Medulla oblongata (tissue), 1 donor: Measurements from ENCODE around the gene C11orf54.
"Not testable (repeated sequence)": the region's sequence is repeated elsewhere in the genome, so short reads cannot be mapped to it uniquely, and the experiment has no call there.

Experiments used
- DNase-seq: peaks from one replicate; pipeline ENCODE4 v3.0.0-alpha.2; 2015; ENCODE audit errors: extremely low spot score

C11orf54 gene

DNA sequence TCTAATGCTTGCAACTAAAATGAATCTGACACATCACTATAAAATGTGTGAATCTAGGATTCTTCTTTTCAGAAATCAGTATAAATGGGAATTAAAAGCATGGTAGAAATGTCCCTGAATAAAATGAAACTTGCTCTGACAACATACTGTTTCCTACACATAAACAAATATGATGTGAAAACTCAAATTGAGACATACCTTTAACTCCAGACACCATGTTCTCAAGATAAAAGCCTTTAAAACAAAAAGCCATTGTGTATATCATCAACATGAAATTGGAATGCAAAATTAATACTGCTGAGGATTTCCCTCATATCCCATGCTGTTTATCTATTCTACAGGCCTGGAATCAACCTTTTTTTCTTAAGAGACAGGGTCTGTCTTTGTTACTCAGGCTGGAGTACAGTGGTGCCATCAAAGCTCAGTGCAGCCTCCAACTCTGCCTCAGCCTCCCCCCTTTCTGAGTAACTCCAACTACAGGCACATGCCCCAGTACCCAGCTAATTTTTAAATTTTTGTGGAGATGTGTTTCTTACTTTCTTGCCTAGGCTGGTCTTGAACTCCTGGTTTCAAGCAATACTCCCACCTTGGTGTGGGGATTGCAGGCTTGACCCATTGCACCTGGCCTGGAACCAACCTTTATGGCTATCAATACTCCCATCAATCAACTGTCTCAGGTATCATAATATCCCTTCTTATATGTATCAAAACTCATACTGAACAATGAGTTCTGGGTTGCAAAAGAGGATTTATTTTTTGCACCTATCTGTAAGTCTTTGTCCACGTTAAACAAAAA is 6.8 kb upstream of the C11orf54 start:
- no peak for DNase-seq

DNA sequence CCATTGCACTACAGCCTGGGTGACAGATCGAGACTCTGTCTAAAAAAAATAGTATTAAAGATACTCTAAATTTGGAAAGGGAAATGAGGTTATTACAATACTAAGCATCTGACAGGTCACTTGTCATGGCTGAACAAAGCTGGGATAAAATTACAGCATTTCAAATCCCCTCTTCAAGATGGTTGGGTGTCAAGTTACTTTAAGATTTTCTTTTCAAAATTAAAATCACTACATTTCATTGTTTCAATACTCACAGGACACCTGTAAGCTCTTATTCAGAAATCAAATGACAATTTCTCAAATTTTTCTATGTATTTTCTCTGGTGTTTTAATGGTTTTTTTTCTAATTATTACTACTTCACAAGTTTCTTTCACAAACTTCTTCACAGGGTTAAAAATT is 5.8 kb upstream of the C11orf54 start:
- DNase-seq = no peak

DNA sequence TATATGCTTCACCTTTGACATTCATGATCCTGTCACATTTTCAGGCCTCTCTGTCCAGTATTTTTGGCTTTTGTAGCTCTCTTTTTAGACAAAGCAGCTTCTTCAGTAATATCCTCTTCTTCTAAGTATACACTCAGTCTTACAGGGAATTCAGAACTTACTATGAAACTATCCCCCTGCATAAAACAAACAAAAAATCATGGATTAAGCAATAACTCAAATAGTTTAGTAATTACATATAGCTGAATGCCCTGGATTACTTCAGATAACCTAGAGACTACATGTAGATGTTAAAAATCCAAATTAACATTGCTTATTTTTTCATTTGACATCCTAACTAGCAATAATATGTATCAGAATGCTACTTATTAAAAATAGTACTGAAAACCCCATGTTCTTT is 5.3 kb upstream of the C11orf54 start:
- no peak for DNase-seq

DNA sequence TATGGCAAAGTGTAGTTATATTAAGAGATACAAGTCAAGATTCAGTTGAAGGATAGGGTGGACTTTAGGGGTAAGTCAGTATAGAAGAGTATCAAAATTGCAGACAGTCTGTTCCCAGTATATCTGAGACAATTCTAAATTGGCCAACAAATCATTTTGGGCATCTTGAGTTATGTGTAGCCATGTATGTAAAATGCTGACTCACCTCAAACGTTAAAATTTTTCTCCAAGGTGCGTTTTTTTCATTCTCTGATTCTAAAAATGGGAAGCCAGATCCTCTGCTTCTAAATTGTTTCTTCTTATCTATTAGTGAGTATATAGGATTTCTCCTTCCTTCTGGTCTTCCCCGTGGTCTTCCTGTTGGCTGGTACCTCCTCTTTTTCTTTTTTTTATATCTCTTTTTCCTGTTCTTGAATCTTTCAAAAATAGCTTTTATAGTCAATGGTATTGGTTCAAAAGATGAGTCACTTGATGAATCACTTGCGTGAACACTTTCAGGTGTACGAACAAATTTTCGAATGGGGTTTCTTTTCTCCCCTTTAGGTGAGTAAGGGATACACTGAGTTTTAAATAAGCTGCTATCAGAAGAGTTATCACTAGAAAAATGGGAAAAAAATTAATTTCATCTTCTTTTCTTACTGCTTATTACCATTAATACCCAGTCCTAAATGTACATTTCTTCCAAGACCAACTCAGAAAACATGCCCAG is 3.4 kb upstream of the C11orf54 start:
- DNase-seq = no peak

DNA sequence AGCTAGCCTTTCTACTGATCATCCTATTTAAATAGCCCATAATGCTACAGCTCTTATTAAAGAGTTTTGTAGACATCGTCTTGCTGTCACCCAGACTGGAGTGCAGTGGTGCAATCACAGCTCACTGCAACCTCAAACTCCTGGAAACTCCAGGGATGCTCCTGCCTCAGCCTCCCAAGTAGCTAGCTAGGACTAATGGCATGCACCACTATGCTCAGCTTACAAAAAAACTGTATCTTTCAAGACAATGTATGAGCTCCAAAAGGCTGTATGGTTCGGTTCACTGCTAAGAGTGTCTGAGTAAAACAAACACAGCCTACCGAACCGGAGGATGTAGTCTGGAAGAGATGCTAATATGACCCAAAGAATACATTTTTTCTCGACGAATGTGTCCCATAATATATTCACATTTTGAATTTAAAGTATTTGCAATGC is 2.8 kb upstream of the C11orf54 start:
- DNase-seq = no peak

DNA sequence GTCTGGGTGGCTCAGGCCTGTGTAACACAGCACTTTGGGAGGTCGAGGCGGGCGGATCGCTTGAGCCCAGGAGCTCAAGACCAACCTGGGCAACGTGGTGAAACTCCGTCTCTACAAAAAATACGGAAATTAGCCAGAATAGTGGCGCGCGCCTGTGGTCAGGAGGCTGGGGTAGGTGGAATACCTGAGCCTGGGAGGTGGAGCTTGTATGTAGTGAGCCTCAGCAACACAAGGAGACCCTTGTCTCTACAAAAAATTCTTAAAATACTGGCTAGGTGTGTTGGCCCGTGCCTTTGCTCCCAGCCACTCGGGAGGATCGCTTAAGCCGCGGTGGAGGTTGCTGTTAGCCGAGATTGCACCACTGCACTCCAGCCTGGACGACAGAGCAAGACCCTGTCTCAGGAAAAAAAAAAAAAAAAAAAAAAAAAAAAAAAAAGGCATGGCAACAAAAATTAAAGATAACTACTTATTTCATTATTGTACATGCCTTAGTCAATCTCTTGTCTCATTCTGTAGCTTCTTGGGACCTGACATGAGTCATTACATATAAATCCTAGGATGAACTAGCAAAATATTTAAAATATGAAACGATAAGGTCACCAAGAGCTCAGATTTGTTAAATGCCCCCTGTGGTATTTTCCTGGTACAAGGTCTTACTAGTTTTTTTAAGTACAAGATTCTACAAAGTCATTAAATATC is 1.3 kb upstream of the C11orf54 start:
- no peak for DNase-seq

DNA sequence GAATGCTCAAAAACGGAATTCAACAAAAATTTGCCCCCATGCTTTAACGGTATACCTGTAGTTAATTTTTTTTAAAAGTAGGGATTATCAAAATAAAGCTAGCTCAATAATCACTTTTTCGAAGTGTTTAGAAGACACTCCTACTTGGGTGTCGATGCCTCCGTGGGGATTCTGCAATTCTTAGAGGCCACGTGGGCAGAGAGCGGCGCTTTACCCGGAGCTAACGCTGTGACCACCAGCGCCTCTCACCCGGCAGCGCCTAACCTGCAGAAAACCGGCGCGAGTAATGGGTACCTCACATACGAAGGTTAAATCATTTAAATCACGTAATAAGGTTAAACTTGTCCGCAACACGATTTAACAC is 760 bp upstream of the C11orf54 start:
- DNase-seq = peak; percentile 61

DNA sequence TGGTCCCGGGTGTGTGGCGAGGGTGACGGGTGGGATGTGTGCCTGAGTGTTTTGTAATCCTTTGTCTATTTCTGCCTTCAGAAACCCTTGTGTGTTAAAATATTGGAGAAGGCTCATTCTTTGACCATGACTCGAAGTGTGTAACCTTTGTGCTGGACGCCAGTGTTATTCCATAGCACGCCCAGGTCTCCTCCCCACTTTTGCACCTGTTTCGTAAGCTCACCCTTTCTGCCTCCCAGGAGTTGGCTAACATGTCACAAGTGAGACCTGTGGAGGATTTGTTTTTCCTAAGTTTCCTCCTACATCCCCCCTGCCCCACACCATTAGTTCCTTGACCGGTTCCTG is 382 bp downstream of the C11orf54 start:
- no peak for DNase-seq

DNA sequence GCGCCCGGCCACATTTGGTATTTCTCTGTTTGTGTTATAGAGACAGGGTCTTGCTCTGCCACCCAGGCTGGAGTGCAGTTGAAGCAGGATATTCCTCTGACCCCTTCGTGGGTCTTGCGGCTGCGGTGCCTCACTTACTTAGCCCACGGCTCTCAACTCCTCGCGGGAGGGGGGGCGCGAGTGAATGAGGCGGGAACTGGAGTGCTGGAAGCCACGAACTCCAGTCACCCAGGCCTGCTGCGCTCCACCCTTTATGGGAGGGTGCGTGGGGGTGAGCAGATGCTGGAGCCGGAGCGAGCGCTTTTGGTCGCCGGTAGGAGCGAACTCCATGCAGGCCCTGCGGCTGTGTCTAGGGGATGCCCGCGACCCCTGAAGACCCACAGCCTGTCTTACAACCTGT is 1.8 kb downstream of the C11orf54 start:
- no peak for DNase-seq

DNA sequence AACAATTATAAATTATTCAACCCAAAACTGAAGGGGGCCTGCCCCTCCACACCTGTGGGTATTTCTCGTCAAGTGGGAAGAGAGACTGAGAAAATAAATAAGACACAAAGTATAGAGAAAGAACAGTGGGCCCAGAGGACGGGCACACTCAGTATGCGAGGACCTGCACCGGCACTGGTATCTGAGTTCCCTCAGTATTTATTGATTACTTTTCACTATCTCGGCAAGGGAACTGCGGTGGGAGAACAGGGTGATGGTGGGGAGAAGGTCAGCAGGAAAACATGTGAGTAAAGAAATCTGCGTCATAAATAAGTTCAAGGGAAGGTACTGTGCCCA is 3.2 kb downstream of the C11orf54 start:
- peak; percentile 11 for DNase-seq

DNA sequence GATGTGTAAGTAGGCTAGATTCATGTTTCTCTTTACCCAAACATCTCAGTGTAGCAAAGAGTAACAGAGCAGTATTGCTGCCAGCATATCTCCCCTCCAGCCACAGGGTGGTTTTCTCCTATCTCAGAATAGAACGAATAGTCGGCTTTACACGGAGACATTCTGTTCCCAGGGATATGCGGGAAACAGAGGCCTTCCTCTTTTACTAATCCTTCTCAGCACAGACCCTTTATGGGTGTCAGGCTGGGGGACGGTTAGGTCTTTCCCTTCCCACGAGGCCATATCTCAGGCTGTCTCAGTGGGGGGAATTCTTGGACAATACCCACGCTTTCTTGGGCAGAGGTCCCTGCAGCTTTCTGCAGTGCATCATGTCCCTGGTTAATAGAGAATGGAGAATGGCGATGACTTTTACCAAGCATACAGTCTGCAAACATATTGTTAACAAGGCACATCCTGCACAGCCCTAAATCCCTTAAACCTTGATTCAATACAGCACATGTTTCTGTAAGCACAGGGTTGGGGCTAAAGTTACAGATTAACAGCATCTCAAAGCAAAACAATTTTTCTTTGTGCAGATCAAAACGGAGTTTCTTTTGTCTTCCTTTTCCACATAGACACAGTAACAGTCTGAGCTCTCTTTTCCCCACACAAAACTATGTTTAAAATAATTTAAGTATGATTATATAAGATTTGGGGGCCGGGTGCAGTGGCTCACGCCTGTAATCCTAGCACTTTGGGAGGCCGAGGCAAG is 3.7 kb downstream of the C11orf54 start:
- DNase-seq = peak; percentile 22

DNA sequence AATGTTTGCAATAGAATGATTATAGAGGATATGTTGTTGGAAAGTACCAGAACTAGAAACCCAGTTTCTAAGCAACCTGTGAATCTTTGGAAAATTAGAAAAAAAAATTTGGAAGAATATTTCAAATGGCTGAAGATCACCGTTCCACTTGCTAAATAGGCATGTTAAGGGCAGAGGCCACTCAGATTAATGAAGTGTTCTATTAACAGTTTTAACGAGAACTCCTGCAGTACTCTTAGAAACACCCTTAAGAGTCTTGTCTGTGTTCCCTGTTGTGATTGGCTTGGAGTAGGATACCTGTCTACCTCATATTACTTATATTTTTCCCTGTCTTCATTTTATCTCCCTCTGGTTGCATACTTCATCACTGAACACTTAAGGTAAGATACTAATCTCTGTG is 4.6 kb downstream of the C11orf54 start:
- DNase-seq = no peak

DNA sequence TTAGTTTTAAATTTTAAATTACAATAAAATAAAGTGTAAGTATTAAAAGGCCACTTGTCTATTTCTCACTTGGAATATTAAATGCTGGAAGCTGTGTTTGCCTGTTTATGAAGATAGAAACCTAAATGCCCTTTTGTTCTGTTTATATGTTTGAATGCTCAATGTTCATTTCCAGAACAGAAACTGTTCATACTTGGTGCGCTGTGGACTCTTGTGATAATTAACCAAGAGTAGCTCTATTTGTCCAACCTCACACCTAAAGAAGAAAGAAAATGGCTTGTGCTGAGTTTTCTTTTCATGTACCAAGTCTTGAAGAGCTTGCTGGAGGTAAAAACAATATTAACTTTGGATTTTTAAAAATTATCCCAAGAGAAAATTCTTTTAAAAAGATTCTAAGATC is 5.7 kb downstream of the C11orf54 start:
- no peak for DNase-seq

DNA sequence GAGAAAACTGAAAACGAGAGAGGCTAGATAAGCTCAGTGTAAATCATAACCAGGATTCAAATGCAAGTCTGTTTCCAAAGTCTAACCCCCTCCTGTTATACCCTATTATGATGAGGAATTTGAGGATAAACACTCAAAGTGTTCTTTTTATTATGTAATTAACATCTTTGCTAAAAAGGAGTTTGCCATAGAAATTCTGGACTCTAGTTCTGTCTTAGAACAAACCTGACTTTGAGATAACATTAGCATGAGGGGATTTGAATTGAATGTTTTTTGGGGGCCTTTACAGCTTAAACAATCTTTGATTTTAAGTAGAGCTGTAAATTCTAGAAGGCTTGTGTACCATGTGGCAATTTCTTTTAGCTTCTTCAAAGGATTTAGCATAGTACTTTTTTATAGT is 9.5 kb downstream of the C11orf54 start:
- no peak for DNase-seq

DNA sequence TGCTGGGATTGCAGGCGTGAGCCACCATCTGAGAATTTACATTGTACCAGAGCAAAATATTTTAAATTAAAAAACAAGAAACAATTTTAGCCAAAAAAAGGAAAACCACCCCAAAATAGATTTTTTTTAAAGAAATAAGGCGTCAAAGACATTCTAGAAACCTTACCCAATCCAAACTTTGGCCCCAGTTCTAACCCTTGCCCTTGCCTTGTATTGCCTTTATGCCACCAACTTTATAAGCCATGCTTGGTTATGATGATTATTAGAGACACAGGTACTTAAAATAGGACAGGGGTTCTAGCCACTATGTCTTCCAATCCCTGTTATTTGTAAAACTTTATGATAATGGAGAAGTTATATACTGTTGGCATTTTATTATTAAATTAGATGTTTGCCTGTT is 11.8 kb downstream of the C11orf54 start:
- DNase-seq = no peak

DNA sequence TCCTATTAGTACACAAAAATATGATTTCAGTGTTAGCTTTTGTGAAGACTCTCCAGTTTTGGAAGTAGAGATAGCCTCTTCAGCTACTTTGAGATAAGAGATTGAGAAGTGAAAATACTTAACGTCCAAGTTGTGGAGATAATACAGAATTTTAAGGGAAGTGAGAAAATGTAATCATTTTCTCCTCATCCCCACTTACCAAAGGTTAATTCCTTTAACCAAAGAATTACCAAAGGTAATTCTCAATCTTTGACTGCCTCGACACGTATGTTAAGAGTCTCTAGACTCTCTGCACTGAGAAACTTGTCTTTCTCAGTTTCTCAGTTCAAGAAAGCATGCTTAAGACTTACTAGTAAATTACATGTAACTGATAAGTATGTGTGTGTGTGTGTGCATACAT is 15.3 kb downstream of the C11orf54 start:
- DNase-seq = no peak

DNA sequence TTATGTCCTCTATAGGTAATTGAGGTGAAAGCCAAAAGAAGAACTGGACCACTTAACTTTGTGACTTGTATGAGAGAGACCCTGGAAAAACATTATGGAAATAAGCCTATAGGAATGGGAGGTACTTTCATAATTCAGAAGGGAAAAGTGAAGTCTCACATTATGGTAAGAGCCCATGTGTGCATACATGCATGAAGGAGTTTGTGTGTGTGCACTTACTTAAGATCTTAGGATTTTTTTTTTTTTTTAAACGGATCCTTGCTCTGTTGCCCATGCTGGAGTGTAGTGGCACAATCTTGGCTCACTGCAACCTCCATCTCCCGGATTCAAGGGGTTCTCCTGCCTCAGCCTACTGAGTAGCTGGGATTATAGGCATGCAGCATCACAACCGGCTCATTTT is 15.8 kb downstream of the C11orf54 start:
- DNase-seq = no peak

DNA sequence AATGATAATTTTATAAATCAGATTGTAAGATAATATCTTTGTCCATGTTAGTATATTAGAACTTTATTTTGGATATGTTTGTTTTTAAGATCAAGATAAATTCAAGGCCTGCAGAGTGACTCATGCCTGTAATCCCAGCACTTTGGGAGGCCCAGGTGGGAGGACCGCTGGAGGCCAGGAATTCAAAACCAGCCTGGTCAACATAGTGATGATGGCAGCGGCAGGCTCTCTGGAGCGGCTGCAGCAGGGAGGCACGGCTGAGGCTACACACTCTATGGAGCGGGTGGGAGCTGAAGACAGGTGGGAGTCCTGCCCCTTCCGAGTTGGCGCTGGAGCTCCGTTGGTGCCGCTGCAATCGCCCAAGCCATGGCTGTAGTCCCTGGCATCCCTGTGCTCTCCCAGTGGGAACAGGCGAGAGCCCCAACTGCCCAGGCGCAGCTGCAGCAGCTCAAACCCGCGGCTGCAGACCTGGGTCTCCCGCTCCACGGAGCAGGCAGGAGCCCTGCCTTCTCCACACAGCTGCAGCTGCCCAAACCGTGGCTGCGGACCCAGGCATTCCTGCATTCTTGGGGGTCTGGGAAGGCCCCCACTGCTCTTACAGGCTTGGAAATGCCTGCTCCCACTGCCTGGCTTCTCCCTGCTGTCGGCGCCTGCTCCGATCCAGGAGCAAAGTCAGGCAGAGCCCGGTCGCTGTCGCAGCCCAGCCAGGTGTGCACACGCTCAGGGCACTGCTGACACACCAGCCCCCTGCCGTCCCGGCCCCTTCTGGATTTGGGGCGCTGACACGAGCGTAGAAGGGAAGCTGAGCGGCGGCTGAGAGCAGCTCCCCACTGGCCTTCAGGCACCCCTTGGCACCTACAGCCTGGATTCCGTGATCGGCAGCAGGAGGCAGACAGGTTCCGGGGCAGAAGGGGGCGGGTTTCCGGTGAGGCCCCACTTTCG is 16.7 kb downstream of the C11orf54 start:
- no peak for DNase-seq

DNA sequence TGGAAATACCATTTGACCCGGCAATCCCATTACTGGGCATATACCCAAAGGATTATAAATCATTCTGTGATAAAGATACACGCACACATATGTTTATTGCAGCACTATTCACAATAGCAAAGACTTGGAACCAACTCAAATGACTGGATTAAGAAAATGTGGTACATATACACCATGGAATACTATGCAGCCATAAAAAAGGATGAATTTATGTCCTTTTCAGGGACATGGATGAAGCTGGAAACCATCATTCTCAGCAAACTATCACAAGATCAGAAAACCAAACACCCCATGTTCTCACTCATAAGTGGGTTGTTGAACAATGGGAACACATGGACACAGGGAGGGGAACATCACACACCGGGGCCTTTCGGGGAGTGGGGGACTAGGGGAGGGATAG is 17.7 kb downstream of the C11orf54 start:
- DNase-seq = not testable (repeated sequence)

DNA sequence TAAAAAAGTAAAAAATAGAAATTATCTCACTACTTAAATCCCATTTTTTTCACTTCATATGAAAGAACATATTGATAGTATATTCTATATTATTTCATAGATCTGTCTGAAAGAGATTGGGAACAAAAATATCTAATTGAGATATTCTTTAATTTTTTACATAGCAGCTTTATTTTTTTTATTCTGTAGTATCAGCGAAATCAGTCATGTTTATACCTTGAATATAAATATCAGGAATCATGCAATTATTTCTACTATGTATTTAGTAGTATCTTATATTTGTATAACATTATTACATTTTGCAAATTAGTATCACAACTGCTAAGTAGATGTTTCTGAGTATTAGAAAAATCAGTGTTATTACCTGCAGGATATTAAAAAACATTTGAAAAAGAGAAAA is 20.4 kb downstream of the C11orf54 start:
- no peak for DNase-seq

DNA sequence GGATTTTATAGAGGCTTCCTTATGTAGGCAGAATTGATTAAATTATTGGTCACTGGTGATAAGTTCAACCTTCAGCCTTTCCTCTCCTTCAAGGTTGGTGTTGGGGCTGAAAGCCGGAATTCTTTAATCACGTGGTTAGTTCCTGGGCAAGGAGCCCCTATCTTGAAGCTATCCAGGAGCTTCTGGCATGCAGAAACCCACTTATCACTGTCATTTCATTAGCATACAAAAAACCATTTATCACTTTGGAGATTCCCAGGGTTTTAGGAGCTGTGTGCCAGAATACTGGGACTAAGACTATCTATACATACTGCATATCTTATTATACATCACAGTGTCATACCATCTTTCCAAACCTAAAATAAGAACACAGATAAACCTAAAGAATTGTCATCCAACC is 24.1 kb downstream of the C11orf54 start:
- no peak for DNase-seq
